Chondrocyte (in vitro differentiated cells): ENCODE results near the gene RASSF5. TPM values are rescaled to one million over a fixed set of nuclear protein-coding genes. Genes with fewer than 3 reads are reported as not detected.
A peak's percentile ranks its signal among the peaks of the same experiment; 100 is the strongest.

ENCODE experiments used
- DNase-seq: peaks from one replicate; pipeline ENCODE4 v3.0.0; 2021; ENCODE audit warnings: mixed read lengths, low spot score
- H3K27ac Mint-ChIP-seq: one replicate; pipeline ENCODE4 v1.8.0; 2021; ENCODE audit warnings: mild to moderate bottlenecking, moderate library complexity, mixed read lengths; ENCODE audit not compliant: unreplicated experiment
- H3K27me3 Mint-ChIP-seq: 2 replicates; pipeline ENCODE4 v1.8.0; 2021; ENCODE audit warnings: low read depth, mixed read lengths
- H3K36me3 Mint-ChIP-seq: 2 replicates; pipeline ENCODE4 v1.8.0; 2021; ENCODE audit warnings: low read depth, mixed read lengths
- H3K4me1 Mint-ChIP-seq: 2 replicates; pipeline ENCODE4 v1.8.0; 2021; ENCODE audit warnings: low read depth, mild to moderate bottlenecking, mixed read lengths
- H3K4me3 Mint-ChIP-seq: one replicate; pipeline ENCODE4 v1.8.0; 2021; ENCODE audit warnings: mild to moderate bottlenecking, moderate library complexity, mixed read lengths; ENCODE audit not compliant: unreplicated experiment
- H3K9me3 Mint-ChIP-seq: 2 replicates; pipeline ENCODE4 v1.8.0; 2021; ENCODE audit warnings: low read depth, mixed read lengths
- total RNA-seq: library from RNA; stranded (reverse); gene quantifications from 3 replicates; pipeline ENCODE4 v1.2.1, GENCODE V29; 2021
- TF ChIP-seq, protein P1 (sequence below): fragments of 200-600 bp; sonication (generic); IDR thresholded peaks from 2 replicates; pipeline ENCODE4 v1.5.0; 2021; ENCODE audit warnings: antibody characterized with exemption, mild to moderate bottlenecking, moderate library complexity

Gene RASSF5
- total RNA-seq, 1 donor from 2014 or later: 0.27 TPM

GRCh38 chr1:206517784-206518183 is 10.5 kb downstream of the RASSF5 start:
- Mint-ChIP-seq H3K27me3 (peaks cover 3% of the 10 kb centered on the region), H3K9me3 (no peaks in the 10 kb centered on the region), H3K4me3 (no peak overlapping the region), H3K27ac (no peak overlapping the region), H3K4me1 (peaks cover 22% of the 10 kb centered on the region), H3K36me3 (no peaks in the 10 kb centered on the region)
- peak; percentile 21 for DNase-seq
- TF ChIP-seq, protein P1, sequence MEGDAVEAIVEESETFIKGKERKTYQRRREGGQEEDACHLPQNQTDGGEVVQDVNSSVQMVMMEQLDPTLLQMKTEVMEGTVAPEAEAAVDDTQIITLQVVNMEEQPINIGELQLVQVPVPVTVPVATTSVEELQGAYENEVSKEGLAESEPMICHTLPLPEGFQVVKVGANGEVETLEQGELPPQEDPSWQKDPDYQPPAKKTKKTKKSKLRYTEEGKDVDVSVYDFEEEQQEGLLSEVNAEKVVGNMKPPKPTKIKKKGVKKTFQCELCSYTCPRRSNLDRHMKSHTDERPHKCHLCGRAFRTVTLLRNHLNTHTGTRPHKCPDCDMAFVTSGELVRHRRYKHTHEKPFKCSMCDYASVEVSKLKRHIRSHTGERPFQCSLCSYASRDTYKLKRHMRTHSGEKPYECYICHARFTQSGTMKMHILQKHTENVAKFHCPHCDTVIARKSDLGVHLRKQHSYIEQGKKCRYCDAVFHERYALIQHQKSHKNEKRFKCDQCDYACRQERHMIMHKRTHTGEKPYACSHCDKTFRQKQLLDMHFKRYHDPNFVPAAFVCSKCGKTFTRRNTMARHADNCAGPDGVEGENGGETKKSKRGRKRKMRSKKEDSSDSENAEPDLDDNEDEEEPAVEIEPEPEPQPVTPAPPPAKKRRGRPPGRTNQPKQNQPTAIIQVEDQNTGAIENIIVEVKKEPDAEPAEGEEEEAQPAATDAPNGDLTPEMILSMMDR: no peak

- peaks cover 3% of the 10 kb centered on the region for H3K27me3 Mint-ChIP-seq
- peaks cover 18% of the 10 kb centered on the region for H3K4me1 Mint-ChIP-seq
- H3K4me3 Mint-ChIP-seq: no peak overlapping the region
- no peaks in the 10 kb centered on the region for H3K36me3 Mint-ChIP-seq
- H3K27ac Mint-ChIP-seq: no peak overlapping the region
- no peaks in the 10 kb centered on the region for H3K9me3 Mint-ChIP-seq
- TF ChIP-seq, protein P1: no peak
- DNase-seq: peak; percentile 72
Measured at GRCh38 chr1:206518206-206518605, 10.9 kb downstream of the RASSF5 start.

GRCh38 chr1:206518743-206519142 is 11.4 kb downstream of the RASSF5 start:
- TF ChIP-seq, protein P1: no peak
- Mint-ChIP-seq H3K36me3 (no peaks in the 10 kb centered on the region), H3K4me3 (no peak overlapping the region), H3K27me3 (peaks cover 3% of the 10 kb centered on the region), H3K9me3 (no peaks in the 10 kb centered on the region), H3K27ac (no peak overlapping the region), H3K4me1 (peaks cover 13% of the 10 kb centered on the region)
- DNase-seq: peak; percentile 50

GRCh38 chr1:206521127-206521526 is 13.8 kb downstream of the RASSF5 start:
- Mint-ChIP-seq H3K4me3 (no peak overlapping the region), H3K9me3 (no peaks in the 10 kb centered on the region), H3K27me3 (peaks cover 3% of the 10 kb centered on the region), H3K27ac (no peak overlapping the region), H3K4me1 (peaks cover 5% of the 10 kb centered on the region), H3K36me3 (no peaks in the 10 kb centered on the region)
- DNase-seq: peak; percentile 19
- TF ChIP-seq, protein P1: no peak

- Mint-ChIP-seq H3K9me3 (no peaks in the 10 kb centered on the region), H3K4me3 (no peak overlapping the region), H3K4me1 (peaks cover 12% of the 10 kb centered on the region), H3K27ac (no peak overlapping the region), H3K27me3 (peaks cover 3% of the 10 kb centered on the region), H3K36me3 (no peaks in the 10 kb centered on the region)
- peak; percentile 36 for DNase-seq
- TF ChIP-seq, protein P1: no peak
Measured at GRCh38 chr1:206521694-206522402, 14.5 kb downstream of the RASSF5 start.
